LoVo (cell line): ENCODE results near the gene PIK3R4.

ENCODE experiments used
- DNase-seq: peaks from one replicate; pipeline ENCODE4 v3.0.0-alpha.2; 2016; ENCODE audit warnings: low spot score

The PIK3R4 gene

DNA sequence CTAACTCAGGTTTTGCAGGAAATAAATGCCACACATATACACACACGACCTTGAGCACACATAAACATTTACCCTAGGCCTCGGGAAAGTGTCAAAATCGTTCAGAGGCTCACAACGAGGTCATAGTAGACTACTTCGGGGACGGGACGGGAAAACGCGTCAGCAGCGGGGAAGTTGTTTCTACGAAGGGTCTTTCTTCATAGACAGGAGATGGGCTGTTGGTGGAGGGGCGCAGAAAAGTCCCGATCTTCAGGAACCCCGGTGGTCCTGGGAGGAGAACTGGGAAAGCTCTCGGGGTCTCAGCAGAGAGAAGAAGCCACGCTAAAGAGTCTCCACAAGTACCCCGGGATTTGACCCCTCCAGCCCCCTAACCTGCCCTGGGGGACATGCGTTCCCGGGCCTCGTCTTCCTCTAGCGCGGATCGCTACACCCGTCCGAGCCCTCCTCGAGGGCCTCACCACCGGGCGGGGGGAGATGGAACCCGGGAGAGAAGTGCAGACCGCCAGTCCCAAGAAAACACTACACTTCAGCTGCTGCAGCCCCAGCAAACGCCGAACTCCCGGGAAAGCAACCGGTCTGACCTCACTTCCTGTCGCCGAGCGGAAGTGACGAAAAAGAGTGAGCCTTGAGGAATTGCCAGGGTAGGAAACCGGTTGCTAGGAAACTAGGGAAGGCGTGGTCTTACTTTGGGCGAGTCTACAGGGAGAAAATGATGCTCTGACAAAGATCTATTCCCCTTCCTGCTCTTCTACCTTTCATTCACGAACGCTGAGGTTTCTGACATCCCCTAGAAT, at the start of gene PIK3R4:
TSS of gene PIK3R4 (minus strand) at position 584 of the 794 bp plus-strand sequence. CDS start 1,611 bp downstream, outside the sequence.
- peak; percentile 97 for DNase-seq

DNA sequence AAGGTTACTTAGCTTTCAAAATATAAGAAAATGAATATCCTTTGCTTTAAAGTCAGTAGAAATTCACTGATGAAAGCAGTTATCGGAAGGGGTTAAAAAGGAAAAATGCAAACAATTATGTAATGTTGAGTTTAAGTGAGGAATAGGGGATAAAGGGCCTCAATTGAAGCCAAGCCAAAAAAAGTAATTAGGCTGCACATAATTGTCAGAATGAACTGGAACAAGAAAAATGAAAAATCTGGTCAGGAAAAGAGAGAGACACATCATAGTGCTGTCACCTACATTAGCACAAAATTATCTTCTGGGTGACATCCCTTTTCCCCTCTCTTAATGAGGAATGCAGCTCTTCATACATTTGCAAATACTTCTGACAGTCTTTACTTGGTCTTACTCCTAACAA, 48.8 kb upstream of the PIK3R4 start:
- DNase-seq, result no peak

GRCh38 chr3:130792246-130792645, 45.6 kb upstream of the PIK3R4 start:
- DNase-seq, result no peak

GRCh38 chr3:130789782-130790322, 43.2 kb upstream of the PIK3R4 start:
- no peak for DNase-seq

DNA sequence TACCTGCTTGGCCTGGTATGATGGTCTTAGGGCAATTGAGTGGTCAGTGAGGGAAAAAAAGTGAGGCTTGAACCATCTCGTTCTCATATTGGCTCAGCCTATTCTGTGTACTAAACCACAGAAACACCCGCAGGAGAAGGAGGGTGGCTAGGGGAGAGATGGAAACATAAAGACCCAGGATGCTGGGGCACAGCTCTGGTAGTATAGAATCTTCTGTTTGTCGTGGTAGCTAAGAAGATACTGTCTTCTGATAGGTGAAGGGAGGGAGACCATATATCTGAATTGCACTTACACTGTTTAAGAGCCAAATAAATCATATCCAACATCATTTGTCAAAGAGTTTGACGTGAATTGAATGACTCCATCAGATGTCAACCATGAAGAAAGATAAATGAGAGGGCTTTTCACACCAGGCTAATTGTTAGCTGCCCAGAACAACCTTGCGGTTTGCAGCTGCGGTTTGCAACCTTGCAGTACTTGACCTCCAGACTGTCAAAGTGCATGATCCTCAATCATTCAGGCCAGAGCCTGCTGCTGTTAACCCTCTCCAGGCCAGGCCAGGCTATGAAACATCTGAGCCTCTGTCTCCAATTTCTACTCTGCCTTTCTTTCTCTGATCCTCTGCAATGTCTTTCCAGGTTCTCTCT, 40.9 kb upstream of the PIK3R4 start:
- DNase-seq, result no peak

- DNase-seq, result no peak
Measured at GRCh38 chr3:130786306-130786705, 39.7 kb upstream of the PIK3R4 start.

- DNase-seq, result no peak
Measured at GRCh38 chr3:130783629-130784028, 37.0 kb upstream of the PIK3R4 start.

DNA sequence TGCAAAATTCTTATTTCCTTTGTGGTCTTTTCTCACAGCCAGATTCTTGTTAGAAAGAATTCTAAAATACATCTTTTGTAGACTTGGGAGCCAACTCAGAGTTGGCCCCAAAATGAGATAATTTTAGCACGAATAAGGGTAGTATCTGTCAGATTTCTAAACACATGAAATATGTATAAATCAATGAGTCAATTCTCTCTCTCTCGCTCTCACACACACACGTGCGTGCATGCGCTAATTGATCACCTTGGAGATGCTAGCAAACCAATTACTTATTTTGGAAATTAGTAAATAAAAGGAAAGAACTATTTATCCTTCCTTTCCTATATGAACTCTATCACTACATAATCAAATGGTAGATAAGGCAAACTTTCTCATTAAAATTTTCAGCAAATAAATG, 32.9 kb upstream of the PIK3R4 start:
- no peak for DNase-seq

GRCh38 chr3:130779031-130779430, 32.4 kb upstream of the PIK3R4 start:
- DNase-seq, result no peak

- DNase-seq, result no peak
Measured at GRCh38 chr3:130773366-130773765, 26.7 kb upstream of the PIK3R4 start.

DNA sequence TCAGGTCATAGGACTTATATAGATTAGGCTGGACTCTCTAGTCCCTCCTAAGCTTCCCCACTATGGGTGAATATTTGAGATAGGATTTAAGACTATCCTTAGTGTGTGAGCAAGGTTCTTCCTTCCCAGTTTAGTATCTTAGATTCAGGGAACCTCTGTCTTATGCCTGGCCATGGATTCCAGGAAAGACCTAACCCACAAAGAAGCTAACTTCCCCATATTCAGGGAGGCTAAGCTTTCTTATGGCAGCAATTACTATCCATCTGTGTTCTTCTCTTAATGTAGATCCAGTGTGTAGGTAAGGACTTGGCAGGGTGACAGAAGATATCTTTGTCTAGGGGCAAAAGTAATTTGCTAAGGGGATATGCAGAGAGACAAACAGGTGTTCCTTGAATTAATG, 25.5 kb upstream of the PIK3R4 start:
- DNase-seq, result no peak

GRCh38 chr3:130770644-130771043, 24.0 kb upstream of the PIK3R4 start:
- DNase-seq, result no peak

GRCh38 chr3:130761730-130762311, 15.2 kb upstream of the PIK3R4 start:
- DNase-seq, result no peak

GRCh38 chr3:130760922-130761321, 14.3 kb upstream of the PIK3R4 start:
- DNase-seq, result no peak

DNA sequence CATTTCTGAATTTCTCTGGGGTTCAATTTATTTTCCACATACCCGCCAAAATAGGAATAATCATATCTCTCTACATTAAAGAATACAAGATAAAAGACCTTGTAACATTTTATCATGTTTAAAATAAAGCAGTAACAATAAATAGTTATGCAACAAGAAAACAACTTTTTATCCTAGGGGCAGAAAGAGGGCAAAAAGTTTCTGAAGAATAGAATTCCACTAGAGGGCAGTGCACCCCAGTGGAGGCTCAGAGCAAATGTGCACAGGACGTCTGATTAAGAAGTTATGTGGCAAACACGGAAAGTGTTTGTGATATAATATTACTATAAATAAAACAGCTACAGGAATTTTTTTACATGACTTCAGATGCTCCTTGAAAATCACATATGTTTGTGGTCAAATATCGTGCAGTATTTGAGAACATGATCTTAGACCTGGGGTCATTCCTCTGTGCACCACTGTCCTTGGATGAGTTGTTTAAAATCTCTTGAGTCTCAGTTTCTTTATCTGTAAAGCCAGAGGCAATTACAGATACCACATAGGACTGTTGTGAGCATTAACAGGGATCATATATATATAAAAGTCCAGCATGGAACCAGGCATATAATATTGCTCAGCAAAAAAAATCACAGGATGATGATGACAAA, 13.2 kb upstream of the PIK3R4 start:
- peak; percentile 73 for DNase-seq

- no peak for DNase-seq
Measured at GRCh38 chr3:130758624-130759369, 12.2 kb upstream of the PIK3R4 start.

GRCh38 chr3:130757611-130758150, 11.1 kb upstream of the PIK3R4 start:
- DNase-seq, result no peak

DNA sequence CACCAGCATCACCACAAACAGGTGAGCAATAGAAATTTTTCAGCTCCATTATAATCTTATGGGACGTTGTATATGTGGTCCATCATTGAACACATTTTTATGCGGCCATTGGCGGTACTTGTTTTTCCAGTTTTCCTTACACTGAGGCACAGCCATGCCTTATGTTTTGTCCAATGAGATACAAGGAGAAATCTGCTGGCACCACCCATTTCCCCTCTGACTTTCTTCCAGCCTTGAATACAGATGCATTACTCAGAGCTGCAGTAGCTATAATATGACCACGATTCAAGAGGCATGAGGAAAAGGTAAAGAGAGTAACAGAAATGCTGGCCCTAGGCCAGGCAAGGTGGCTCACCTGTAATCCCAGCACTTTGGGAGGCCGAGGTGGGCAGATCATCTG, 9.0 kb upstream of the PIK3R4 start:
- no peak for DNase-seq

DNA sequence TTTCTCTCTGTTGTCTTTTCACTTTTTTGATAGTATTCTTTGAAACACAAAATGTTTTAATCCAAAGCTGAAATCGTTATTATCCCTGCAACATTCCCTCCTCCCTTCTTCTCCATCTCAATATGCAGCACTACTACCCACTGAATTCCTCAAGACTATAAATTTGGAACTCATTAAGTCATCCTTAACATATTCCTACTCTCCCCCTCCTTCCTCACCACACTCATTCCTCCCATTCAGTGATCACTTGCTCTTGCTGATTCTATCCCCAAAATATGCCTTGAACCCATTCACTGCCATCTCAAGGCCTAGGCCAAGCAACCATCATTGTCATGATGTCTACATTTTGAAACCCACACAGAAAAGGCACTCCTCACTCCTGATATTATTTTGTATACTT, 2.4 kb upstream of the PIK3R4 start:
- no peak for DNase-seq

DNA sequence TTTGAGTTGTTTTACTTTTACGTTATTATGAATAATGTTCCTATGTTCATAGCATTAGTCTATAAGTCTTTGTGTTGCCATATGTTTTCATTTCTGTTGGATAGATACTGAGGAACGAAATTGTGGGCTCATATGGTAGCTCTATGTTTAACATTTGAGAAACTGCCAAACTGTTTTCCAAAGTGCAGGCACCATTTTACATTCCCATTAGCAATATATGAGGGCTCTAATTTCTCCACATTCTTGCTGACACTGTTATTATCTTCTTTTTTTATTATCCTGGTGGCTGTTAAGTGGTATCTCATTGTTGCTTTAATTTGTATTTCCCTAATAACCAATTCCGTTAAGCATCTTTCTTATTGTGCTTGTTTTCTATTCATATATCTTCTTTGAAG, 1.8 kb upstream of the PIK3R4 start:
- no peak for DNase-seq

- DNase-seq, result no peak
Measured at GRCh38 chr3:130743354-130743753, 3.3 kb downstream of the PIK3R4 start.
